IMR-90 (cell line): ENCODE measurements around the gene INPP5A. TPM values are rescaled to one million over a fixed set of nuclear protein-coding genes. Genes with fewer than 3 reads are reported as not detected.

Experiments used
- ATAC-seq: fragments of 200-7000 bp; cut with Tn5 transposase; 2 replicates; pipeline ENCODE4 v1.9.1; 2020; ENCODE audit warnings: low read depth, mild to moderate bottlenecking, moderate library complexity
- BruUV-seq: library from RNA; stranded (reverse); fragments of 400-500 nt; replicated peaks from 2 replicates; lab custom pipeline; 2021; lab: Mats Ljungman, UMichigan
- CTCF ChIA-PET: fragments of 300-600 bp; formaldehyde crosslinking; extraction: SDS; loops from one replicate; lab custom pipeline; 2021; ENCODE audit warnings: antibody characterized with exemption; lab: Yijun Ruan, JAX
- POLR2A ChIA-PET: fragments of 300-600 bp; sonication (Branson Sonifier 250); formaldehyde crosslinking; loops from one replicate; lab custom pipeline; 2022; ENCODE audit warnings: antibody characterized with exemption; ENCODE audit not compliant: unreplicated experiment; lab: Charles Lee
- DNase-seq: peaks from one replicate; pipeline ENCODE4 v3.0.0; 2013
- H2AFZ ChIP-seq: replicated peaks from 2 replicates; pipeline ENCODE3; 2013; ENCODE audit warnings: low read length, mild to moderate bottlenecking; ENCODE audit not compliant: poor library complexity
- H2AK5ac ChIP-seq: 2 replicates; pipeline ENCODE4 v1.6.1; 2013; ENCODE audit warnings: low read depth, low read length, inconsistent platforms
- H2AK9ac ChIP-seq: replicated peaks from 2 replicates; pipeline ENCODE3; 2013; ENCODE audit warnings: mild to moderate bottlenecking, low read depth, low read length, moderate library complexity; ENCODE audit not compliant: poor library complexity
- H2BK120ac ChIP-seq: 2 replicates; pipeline ENCODE4 v1.6.1; 2013; ENCODE audit warnings: low read depth, low read length, inconsistent platforms
- H2BK15ac ChIP-seq: 3 replicates; pipeline ENCODE4 v1.6.1; 2013; ENCODE audit warnings: low read depth, low read length, inconsistent platforms
- H2BK20ac ChIP-seq: 2 replicates; pipeline ENCODE4 v1.6.1; 2013; ENCODE audit warnings: low read depth, mild to moderate bottlenecking, inconsistent platforms, low read length, moderate library complexity
- H2BK5ac ChIP-seq: 2 replicates; pipeline ENCODE4 v1.6.1; 2013; ENCODE audit warnings: mild to moderate bottlenecking, low read depth, low read length, inconsistent platforms; ENCODE audit not compliant: poor library complexity, severe bottlenecking
- H3K14ac ChIP-seq: replicated peaks from 2 replicates; pipeline ENCODE4 v1.6.1; 2013; ENCODE audit warnings: low read depth, low read length, inconsistent platforms
- H3K18ac ChIP-seq: 2 replicates; pipeline ENCODE4 v1.6.1; 2013; ENCODE audit warnings: low read depth, low read length, control low read depth
- H3K23ac ChIP-seq: 2 replicates; pipeline ENCODE4 v1.6.1; 2013; ENCODE audit warnings: low read depth, low read length, inconsistent platforms
- H3K27ac ChIP-seq: 2 replicates; pipeline ENCODE4 v1.5.1; 2013; ENCODE audit warnings: mild to moderate bottlenecking, control low read depth, low read length; ENCODE audit not compliant: insufficient read depth
- H3K27me3 ChIP-seq: 2 replicates; pipeline ENCODE4 v1.6.1; 2013; ENCODE audit warnings: low read length; ENCODE audit not compliant: control insufficient read depth, insufficient read depth
- H3K36me3 ChIP-seq: 2 replicates; pipeline ENCODE4 v1.6.1; 2013; ENCODE audit warnings: low read length, mixed read lengths; ENCODE audit not compliant: control insufficient read depth, insufficient read depth
- H3K4ac ChIP-seq: 2 replicates; pipeline ENCODE4 v1.6.1; 2013; ENCODE audit warnings: low read depth, low read length, inconsistent platforms
- H3K4me1 ChIP-seq: 2 replicates; pipeline ENCODE4 v1.6.1; 2013; ENCODE audit warnings: low read length, mixed read lengths; ENCODE audit not compliant: control insufficient read depth, insufficient read depth
- H3K4me2 ChIP-seq: 2 replicates; pipeline ENCODE4 v1.6.1; 2013; ENCODE audit warnings: low read depth, mild to moderate bottlenecking, control low read depth, low read length, moderate library complexity
- H3K4me3 ChIP-seq: 2 replicates; pipeline ENCODE4 v1.5.1; 2013; ENCODE audit warnings: low read depth, mild to moderate bottlenecking, control low read depth, low read length, moderate library complexity; ENCODE audit not compliant: insufficient read depth
- H3K56ac ChIP-seq: 2 replicates; pipeline ENCODE4 v1.6.1; 2013; ENCODE audit warnings: low read length, inconsistent platforms; ENCODE audit not compliant: insufficient read depth; ENCODE audit errors: extremely low read depth
- H3K79me1 ChIP-seq, 2 experiments: 2 replicates each; pipeline ENCODE4 v1.6.1; 2013; ENCODE audit warnings: low read length in 2 of 2, inconsistent platforms in 1 of 2, low read depth in 1 of 2
- H3K9ac ChIP-seq: 2 replicates; pipeline ENCODE4 v1.6.1; 2013; ENCODE audit warnings: low read depth, low read length, control low read depth
- H3K9me1 ChIP-seq: 2 replicates; pipeline ENCODE4 v1.6.1; 2013; ENCODE audit warnings: low read length, inconsistent platforms; ENCODE audit not compliant: insufficient read depth
- H3K9me3 ChIP-seq: 2 replicates; pipeline ENCODE4 v1.6.1; 2013; ENCODE audit warnings: low read length; ENCODE audit not compliant: control insufficient read depth, insufficient read depth
- H4K20me1 ChIP-seq: 2 replicates; pipeline ENCODE4 v1.6.1; 2013; ENCODE audit warnings: low read length, inconsistent platforms; ENCODE audit not compliant: insufficient read depth
- H4K5ac ChIP-seq: 2 replicates; pipeline ENCODE4 v1.6.1; 2013; ENCODE audit warnings: mild to moderate bottlenecking, low read depth, low read length, control low read depth
- H4K8ac ChIP-seq, 2 experiments: 2 replicates each; pipeline ENCODE4 v1.6.1; 2013; ENCODE audit warnings: low read depth in 2 of 2, low read length in 2 of 2, control low read depth in 1 of 2, inconsistent platforms in 1 of 2
- H4K91ac ChIP-seq: 2 replicates; pipeline ENCODE4 v1.6.1; 2013; ENCODE audit warnings: low read depth, low read length, inconsistent platforms; ENCODE audit not compliant: insufficient read depth
- CEBPB ChIP-seq: IDR thresholded peaks from 2 replicates; pipeline ENCODE4 v1.6.1; 2012; ENCODE audit warnings: low read depth, low read length, improper control_type of control experiment
- CHD1 ChIP-seq: IDR thresholded peaks from 2 replicates; pipeline ENCODE4 v1.6.1; 2012; ENCODE audit warnings: low read depth, low read length, improper control_type of control experiment
- ELK1 ChIP-seq: fragments of 150-350 bp; IDR thresholded peaks from 2 replicates; pipeline ENCODE4 v1.6.1; 2016; ENCODE audit warnings: low read depth, mild to moderate bottlenecking, low read length, moderate library complexity, borderline replicate concordance
- MAZ ChIP-seq: IDR thresholded peaks from 2 replicates; pipeline ENCODE4 v1.6.1; 2012; ENCODE audit warnings: low read depth, mild to moderate bottlenecking, low read length, improper control_type of control experiment, moderate library complexity, borderline replicate concordance
- NFE2L2 ChIP-seq: fragments of 150-350 bp; IDR thresholded peaks from 2 replicates; pipeline ENCODE4 v1.6.1; 2016; ENCODE audit warnings: low read depth, mild to moderate bottlenecking, low read length
- POLR2A ChIP-seq: IDR thresholded peaks from 2 replicates; pipeline ENCODE4 v1.6.1; 2012; ENCODE audit warnings: mild to moderate bottlenecking, low read depth, low read length
- RAD21 ChIP-seq: IDR thresholded peaks from 2 replicates; pipeline ENCODE4 v1.6.1; 2012; ENCODE audit warnings: low read length, improper control_type of control experiment
- RCOR1 ChIP-seq: IDR thresholded peaks from 2 replicates; pipeline ENCODE4 v1.6.1; 2012; ENCODE audit warnings: mild to moderate bottlenecking, low read length, improper control_type of control experiment; ENCODE audit not compliant: insufficient replicate concordance
- RFX5 ChIP-seq: IDR thresholded peaks from 2 replicates; pipeline ENCODE4 v1.8.0; 2012; ENCODE audit warnings: low read depth, mild to moderate bottlenecking, low read length, moderate library complexity
- SMC3 ChIP-seq: fragments of 150-350 bp; IDR thresholded peaks from 2 replicates; pipeline ENCODE4 v1.6.1; 2016; ENCODE audit warnings: low read depth, mild to moderate bottlenecking, antibody characterized with exemption, low read length, moderate library complexity
- USF2 ChIP-seq: fragments of 150-350 bp; IDR thresholded peaks from 2 replicates; pipeline ENCODE4 v1.6.1; 2017; ENCODE audit warnings: mild to moderate bottlenecking, antibody characterized with exemption, low read length, low read depth
- WGBS, 2 experiments: methylation state at CpG; one replicate each; pipeline versions ENCODE4 v1.1.5 to v1.1.7; 2013; ENCODE audit warnings: missing lambda C conversion rate in 2 of 2; ENCODE audit not compliant: insufficient read length in 1 of 2; ENCODE audit errors: extremely low coverage in 2 of 2; 5-methylcytosine and 5-hydroxymethylcytosine counted together
- dilution Hi-C: fragments of 300-500 bp; cut with HindIII; formaldehyde crosslinking; loops from one replicate; pipeline ENCODE4 v1.14.3; 2018; ENCODE audit warnings: low sequenced_read_pairs; ENCODE audit not compliant: unreplicated experiment
- in situ Hi-C: fragments of 300-500 bp; cut with MboI; formaldehyde crosslinking; loops from 3 replicates; pipeline ENCODE4 v1.14.3; 2019; ENCODE audit warnings: low sequenced_read_pairs, inconsistent platforms, mixed read lengths
- intact Hi-C: fragments of 100-400 bp; cut with micrococcal nuclease; formaldehyde crosslinking; loops from 2 replicates; pipeline ENCODE4 v1.10.0; 2022
- polyA plus RNA-seq, 3 experiments: library from polyadenylated mRNA; depleted of rRNA; stranded (reverse); fragments of >200 nt; gene quantifications; 2 replicates each; pipeline ENCODE4 v1.2.3, GENCODE V29; 2012; ENCODE audit warnings: low replicate concordance in 1 of 3
- total RNA-seq: library from RNA; depleted of rRNA; stranded (reverse); fragments of >200 nt; gene quantifications from 2 replicates; pipeline ENCODE4 v1.2.3, GENCODE V29; 2012

INPP5A gene
- total and polyA plus RNA-seq, 2 of the 4 experiments (the other 2 are of a cell fraction): 21.4 to 36.7 TPM

GRCh38 chr10:132659206-132660091 lies 121.9 kb downstream of the INPP5A start:
- Histone ChIP-seq H4K91ac (no peak overlapping the region), H2BK120ac (no peak overlapping the region), H3K4me3 (no peak overlapping the region), H3K4me2 (no peak overlapping the region), H4K20me1 (no peaks in the 10 kb centered on the region), H3K79me1 (no peaks in the 10 kb centered on the region), H3K4me1 (no peaks in the 10 kb centered on the region; the same call in 1 of the 2 replicates), H3K56ac (no peak overlapping the region), H3K36me3 (peaks cover 6% of the 10 kb centered on the region; the same call in 1 of the 2 replicates), H4K5ac (no peak overlapping the region), H2BK5ac (no peak overlapping the region), H2AFZ (no peak overlapping the region), H3K27me3 (no peaks in the 10 kb centered on the region), H2BK20ac (no peak overlapping the region), H3K14ac (no peak overlapping the region), H3K18ac (no peak overlapping the region), H3K27ac (no peak overlapping the region), H3K4ac (no peak overlapping the region), H2AK5ac (no peak overlapping the region), H3K9me3 (peaks cover 2% of the 10 kb centered on the region), H2BK15ac (no peak overlapping the region), H3K9me1 (peaks cover 4% of the 10 kb centered on the region; the same call in 1 of the 2 replicates), H2AK9ac (no peak overlapping the region), H3K23ac (no peak overlapping the region), H3K9ac (no peak overlapping the region), H4K8ac (no peak overlapping the region)
- no peak for TF ChIP-seq MAZ
- no peak for TF ChIP-seq RFX5
- TF ChIP-seq SMC3: no peak
- TF ChIP-seq POLR2A: no peak
- TF ChIP-seq CHD1: no peak
- no peak for TF ChIP-seq NFE2L2
- TF ChIP-seq RCOR1: no peak
- no peak for TF ChIP-seq CEBPB
- TF ChIP-seq USF2: no peak
- TF ChIP-seq ELK1: no peak
- TF ChIP-seq RAD21: no peak
- BruUV-seq: no TSS peak
- ChIA-PET POLR2A (no interaction called here), CTCF (no interaction called here)
- dilution Hi-C loops: no loop called here
- DNase-seq: no peak
- in situ Hi-C loops: loop anchor here (10.0 to 25.0 kb wide), 3 partner anchors 115 to 603 kb away; no protein-coding TSS in a partner anchor
- 96% methylated on average over 27 of the region's 35 CpGs; no CpG with 5 or more reads in 1 of the 2 experiments for WGBS, 2 experiments
- no peak for ATAC-seq
- intact Hi-C loops: no loop called here
